Measurements from ENCODE around the gene ADAMTSL1. TPM values are rescaled to one million over a fixed set of nuclear protein-coding genes. Genes with fewer than 3 reads are reported as not detected.

The ADAMTSL1 gene
- total RNA-seq, 2 donors from 2014 or later, result not detected

DNA sequence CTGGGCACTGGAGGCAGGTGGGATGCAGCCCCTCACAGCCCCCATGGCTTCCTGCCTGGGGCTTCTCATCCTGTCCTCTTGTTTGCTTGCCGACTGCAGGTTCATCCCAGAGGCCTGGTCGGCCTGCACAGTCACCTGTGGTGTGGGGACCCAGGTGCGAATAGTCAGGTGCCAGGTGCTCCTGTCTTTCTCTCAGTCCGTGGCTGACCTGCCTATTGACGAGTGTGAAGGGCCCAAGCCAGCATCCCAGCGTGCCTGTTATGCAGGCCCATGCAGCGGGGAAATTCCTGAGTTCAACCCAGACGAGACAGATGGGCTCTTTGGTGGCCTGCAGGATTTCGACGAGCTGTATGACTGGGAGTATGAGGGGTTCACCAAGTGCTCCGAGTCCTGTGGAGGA lies 232.7 kb downstream of the ADAMTSL1 start:
- no peak for ATAC-seq (replicated peaks in 1 of 2)
- no peak overlapping the region for H3K27ac Mint-ChIP-seq
- peaks cover 2 to 3% of the 10 kb centered on the region in 2 donors for H3K9me3 Mint-ChIP-seq
- no peak overlapping the region for H3K4me3 Mint-ChIP-seq
- H3K4me1 Mint-ChIP-seq (ENCODE audit: low read depth), result no peaks in the 10 kb centered on the region
- no peak for DNase-seq
- H3K27me3 Mint-ChIP-seq (ENCODE audit: low read depth), result no peaks in the 10 kb centered on the region
- H3K36me3 Mint-ChIP-seq (ENCODE audit: insufficient read depth in 2 of 2), result no peaks in the 10 kb centered on the region

DNA sequence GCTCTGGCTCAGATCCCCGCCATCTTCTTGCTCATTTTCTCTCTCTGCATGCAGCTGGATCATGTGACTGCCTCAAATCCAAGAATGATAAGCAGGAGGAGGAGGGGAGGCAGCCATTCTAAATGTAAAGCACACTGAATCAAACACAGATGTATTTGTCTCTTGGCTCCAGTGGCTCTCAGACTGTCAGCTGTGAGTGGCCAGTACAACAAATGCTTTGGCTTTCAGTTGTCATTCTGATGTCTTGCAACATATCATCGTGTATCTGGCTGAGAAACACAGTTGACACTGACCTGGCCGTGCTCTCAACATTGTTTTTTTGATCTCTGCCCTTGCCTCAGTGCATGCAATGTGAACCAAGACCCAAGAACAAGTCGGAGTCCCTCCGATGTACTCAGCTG lies 233.1 kb downstream of the ADAMTSL1 start:
- ATAC-seq (replicated peaks in 1 of 2) (no peak), DNase-seq (no peak)
- H3K27me3 Mint-ChIP-seq (ENCODE audit: low read depth), result no peaks in the 10 kb centered on the region
- H3K36me3 Mint-ChIP-seq (ENCODE audit: insufficient read depth in 2 of 2), result no peaks in the 10 kb centered on the region
- H3K4me3 Mint-ChIP-seq, result no peak overlapping the region
- no peak overlapping the region for H3K27ac Mint-ChIP-seq
- no peaks in the 10 kb centered on the region for H3K9me3 Mint-ChIP-seq
- H3K4me1 Mint-ChIP-seq (ENCODE audit: low read depth), result no peaks in the 10 kb centered on the region

DNA sequence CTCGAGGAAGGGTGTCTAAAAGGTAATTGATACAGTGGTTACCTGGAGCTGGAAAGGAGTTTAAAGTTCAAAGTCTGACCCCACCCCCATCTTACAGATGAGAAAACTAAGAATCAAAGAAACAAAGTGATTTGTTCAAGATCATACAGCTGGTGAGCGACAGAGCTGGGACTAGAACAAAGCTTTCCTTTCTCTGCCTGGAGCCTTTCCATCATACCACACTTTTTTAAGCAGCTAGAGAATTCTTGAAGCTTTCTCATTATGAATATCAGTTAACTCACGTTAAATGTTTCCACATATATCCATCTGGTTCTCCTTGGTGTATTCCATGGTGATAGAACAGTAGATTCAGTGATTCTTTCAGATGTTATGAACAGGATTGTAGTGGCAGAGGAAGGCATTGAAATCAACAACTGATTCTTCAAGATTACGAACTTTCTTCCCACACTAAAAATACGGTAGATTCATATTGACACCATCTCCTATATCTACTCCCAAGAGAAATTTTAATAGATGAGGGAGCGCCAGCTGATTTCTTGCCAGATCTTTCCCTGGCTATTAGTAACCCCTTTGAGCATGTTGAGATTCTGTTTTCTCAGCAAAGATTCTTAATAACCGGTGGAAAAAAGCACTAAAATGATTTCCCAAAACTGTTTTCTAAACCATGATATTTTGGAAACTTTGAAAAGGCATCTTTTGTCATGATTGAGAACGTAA lies 233.7 kb downstream of the ADAMTSL1 start:
- ATAC-seq (replicated peaks in 1 of 2) (no peak), DNase-seq (no peak)
- no peak overlapping the region for H3K4me3 Mint-ChIP-seq
- no peaks in the 10 kb centered on the region for H3K4me1 Mint-ChIP-seq (ENCODE audit: low read depth)
- no peaks in the 10 kb centered on the region for H3K9me3 Mint-ChIP-seq
- H3K27ac Mint-ChIP-seq, result no peak overlapping the region
- H3K27me3 Mint-ChIP-seq (ENCODE audit: low read depth), result no peaks in the 10 kb centered on the region
- H3K36me3 Mint-ChIP-seq (ENCODE audit: insufficient read depth in 2 of 2), result no peaks in the 10 kb centered on the region

DNA sequence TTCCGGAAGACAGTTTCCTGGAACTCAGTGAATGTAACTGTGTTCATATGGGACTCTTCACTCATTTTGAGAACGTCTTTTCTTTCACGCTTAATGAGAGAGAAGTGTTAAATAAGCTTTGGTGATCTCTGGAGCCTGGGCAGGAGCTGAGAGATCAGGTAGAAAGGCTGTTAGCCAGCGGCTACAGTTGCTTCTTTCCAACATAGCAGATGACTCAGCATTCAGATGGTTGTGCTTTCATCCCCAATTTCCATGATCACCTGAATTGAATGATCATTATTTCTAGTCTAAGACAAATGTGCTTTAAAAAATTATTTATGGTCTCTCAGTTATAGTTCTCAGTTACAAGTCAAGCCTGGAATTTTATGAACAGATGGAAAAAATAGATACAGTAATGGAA lies 234.5 kb downstream of the ADAMTSL1 start:
- Mint-ChIP-seq H3K4me1 (ENCODE audit: low read depth) (no peaks in the 10 kb centered on the region), H3K27ac (no peak overlapping the region), H3K36me3 (ENCODE audit: insufficient read depth in 2 of 2) (no peaks in the 10 kb centered on the region), H3K27me3 (ENCODE audit: low read depth) (no peaks in the 10 kb centered on the region), H3K9me3 (no peaks in the 10 kb centered on the region), H3K4me3 (no peak overlapping the region)
- DNase-seq (no peak), ATAC-seq (replicated peaks in 1 of 2) (no peak)

DNA sequence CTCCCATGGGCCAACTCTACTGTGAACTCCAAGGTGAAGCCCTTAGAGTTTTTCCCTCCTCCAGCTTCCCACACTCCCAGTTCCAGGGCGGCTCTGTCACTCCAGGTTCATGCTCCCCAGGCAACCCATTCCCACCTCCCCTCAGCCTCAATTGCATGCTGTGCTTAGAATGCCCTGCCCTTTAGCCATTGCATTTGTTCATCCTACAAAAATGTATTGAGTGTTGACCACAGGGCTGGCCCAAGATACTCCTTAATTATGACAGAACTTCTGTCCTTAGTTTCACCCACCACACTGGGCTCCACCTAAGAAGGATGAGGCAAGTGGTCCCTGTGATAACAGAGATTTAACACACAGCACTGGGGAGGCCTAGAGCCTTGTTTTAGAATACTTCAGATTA lies 236.1 kb downstream of the ADAMTSL1 start:
- Mint-ChIP-seq H3K27ac (no peak overlapping the region), H3K27me3 (ENCODE audit: low read depth) (no peaks in the 10 kb centered on the region), H3K9me3 (no peaks in the 10 kb centered on the region), H3K4me1 (ENCODE audit: low read depth) (no peaks in the 10 kb centered on the region), H3K36me3 (ENCODE audit: insufficient read depth in 2 of 2) (no peaks in the 10 kb centered on the region), H3K4me3 (no peak overlapping the region)
- ATAC-seq (replicated peaks in 1 of 2) (no peak), DNase-seq (no peak)

DNA sequence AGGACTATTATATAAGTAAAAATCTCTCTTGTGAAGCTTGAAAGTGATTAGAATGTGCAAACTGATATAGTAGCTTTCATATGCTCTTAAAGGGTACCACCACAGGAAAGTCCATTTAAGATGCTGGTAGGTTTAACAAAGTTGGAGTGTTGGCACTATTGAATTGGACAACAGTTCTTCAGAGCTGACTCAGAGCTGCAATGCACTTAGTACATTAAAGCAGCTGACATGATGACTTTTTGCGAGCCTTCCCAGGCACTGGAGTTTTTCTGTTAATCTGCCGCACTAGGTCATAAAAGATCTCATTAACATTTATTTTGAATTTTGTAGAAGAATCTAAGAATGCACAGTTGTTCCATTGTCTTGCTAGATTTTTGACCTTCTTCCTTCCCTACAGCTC lies 243.8 kb downstream of the ADAMTSL1 start:
- Mint-ChIP-seq H3K27me3 (ENCODE audit: low read depth) (no peaks in the 10 kb centered on the region), H3K27ac (no peak overlapping the region), H3K4me1 (ENCODE audit: low read depth) (no peaks in the 10 kb centered on the region), H3K36me3 (ENCODE audit: insufficient read depth in 2 of 2) (no peaks in the 10 kb centered on the region), H3K9me3 (no peaks in the 10 kb centered on the region), H3K4me3 (no peak overlapping the region)
- DNase-seq, result no peak
- no peak for ATAC-seq (replicated peaks in 1 of 2)

DNA sequence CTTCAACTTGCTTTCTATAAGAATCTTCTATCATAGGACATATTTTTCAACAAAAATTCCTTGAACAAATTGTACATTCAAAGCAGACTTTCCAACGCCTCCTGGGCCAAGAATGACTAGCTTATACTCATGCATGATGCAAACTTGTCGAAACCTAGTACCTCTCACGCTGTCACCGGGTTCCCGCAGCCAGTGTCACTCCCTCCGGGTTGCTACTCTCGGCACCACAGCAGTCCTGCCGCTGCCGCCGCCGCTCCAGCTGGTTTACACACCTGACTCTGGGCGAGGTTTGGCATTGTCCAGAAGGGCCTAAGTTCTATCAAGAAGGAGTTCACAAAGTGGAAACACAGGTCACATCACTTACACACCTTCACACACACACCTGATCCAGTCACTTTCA lies 244.4 kb downstream of the ADAMTSL1 start:
- H3K4me1 Mint-ChIP-seq (ENCODE audit: low read depth), result no peaks in the 10 kb centered on the region
- ATAC-seq (replicated peaks in 1 of 2), result no peak
- no peaks in the 10 kb centered on the region for H3K9me3 Mint-ChIP-seq
- no peak overlapping the region for H3K4me3 Mint-ChIP-seq
- no peaks in the 10 kb centered on the region for H3K27me3 Mint-ChIP-seq (ENCODE audit: low read depth)
- H3K36me3 Mint-ChIP-seq (ENCODE audit: insufficient read depth in 2 of 2), result no peaks in the 10 kb centered on the region
- no peak for DNase-seq
- H3K27ac Mint-ChIP-seq, result no peak overlapping the region

DNA sequence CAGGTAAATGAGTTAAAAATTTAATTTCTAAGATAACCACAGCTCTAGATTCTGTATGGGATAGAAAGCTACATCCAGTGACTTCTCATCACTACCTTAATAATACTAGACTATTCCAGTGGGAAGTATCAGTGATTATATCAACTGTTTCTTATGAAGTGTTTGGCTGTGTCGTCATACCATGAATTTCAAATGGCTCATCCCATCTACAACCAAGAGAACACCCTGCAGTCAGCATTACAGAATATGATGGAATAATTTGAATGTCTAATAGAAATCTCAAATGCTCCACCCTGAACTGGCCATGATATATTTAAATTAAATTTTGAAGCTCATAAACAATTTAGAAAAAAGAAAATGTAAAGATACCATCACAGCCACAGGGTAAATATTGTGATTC lies 245.0 kb downstream of the ADAMTSL1 start:
- no peaks in the 10 kb centered on the region for H3K36me3 Mint-ChIP-seq (ENCODE audit: insufficient read depth in 2 of 2)
- no peak overlapping the region for H3K4me3 Mint-ChIP-seq
- H3K9me3 Mint-ChIP-seq, result no peaks in the 10 kb centered on the region
- ATAC-seq (replicated peaks in 1 of 2) (no peak), DNase-seq (no peak)
- no peak overlapping the region for H3K27ac Mint-ChIP-seq
- H3K27me3 Mint-ChIP-seq (ENCODE audit: low read depth), result no peaks in the 10 kb centered on the region
- no peaks in the 10 kb centered on the region for H3K4me1 Mint-ChIP-seq (ENCODE audit: low read depth)

DNA sequence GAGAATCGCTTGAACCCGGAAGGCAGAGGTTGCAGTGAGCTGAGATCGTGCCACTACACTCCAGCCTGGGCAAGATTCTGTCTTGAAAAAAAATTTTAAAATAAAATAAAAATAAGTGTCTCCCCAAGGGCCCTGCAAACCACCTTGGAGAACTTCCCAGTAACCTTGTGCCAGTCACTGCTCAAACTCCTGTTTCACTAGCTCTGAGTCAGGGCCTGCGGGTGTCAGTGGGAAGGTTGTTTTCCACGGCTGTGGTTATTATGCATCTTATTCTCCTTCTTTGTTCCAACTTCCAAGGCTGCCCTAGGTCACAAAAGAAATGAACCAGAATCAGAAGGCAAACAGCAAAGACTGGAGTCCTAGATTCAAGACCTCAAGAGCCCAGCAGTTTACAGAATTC lies 246.7 kb downstream of the ADAMTSL1 start:
- Mint-ChIP-seq H3K27ac (no peak overlapping the region), H3K9me3 (no peaks in the 10 kb centered on the region), H3K27me3 (ENCODE audit: low read depth) (no peaks in the 10 kb centered on the region), H3K4me1 (ENCODE audit: low read depth) (no peaks in the 10 kb centered on the region), H3K4me3 (no peak overlapping the region), H3K36me3 (ENCODE audit: insufficient read depth in 2 of 2) (no peaks in the 10 kb centered on the region)
- ATAC-seq (replicated peaks in 1 of 2) (no peak), DNase-seq (no peak)

DNA sequence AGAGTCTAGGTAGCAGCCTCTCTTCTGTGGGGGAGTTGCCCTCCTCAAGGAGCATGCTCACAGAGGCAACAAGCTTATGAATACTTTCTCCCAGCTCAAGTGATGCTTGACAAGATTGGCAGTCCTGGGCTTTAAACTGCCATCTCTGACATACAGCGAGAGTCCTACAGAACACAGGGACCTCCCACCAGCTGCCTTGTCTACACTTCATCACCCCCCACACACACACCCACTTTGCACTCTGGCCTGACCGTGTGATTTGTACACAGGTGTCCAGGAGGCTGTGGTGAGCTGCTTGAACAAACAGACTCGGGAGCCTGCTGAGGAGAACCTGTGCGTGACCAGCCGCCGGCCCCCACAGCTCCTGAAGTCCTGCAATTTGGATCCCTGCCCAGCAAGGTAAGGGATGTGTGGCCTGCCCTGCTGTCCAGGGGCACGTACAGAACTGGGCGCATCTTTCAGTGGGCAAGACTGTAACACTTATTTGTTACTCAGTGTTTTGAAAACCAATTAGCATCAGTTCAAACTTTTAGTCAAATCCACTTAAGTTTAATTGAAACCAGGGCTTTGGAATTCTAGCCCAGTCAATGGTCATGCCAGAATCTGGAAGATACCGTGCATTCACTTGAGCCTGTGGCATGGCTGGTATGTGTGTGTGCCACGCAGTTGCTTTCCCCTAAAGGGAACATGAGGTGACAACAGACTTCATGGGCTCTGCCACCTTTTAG lies 247.5 kb downstream of the ADAMTSL1 start:
- H3K27me3 Mint-ChIP-seq (ENCODE audit: low read depth), result no peaks in the 10 kb centered on the region
- no peak overlapping the region for H3K27ac Mint-ChIP-seq
- no peaks in the 10 kb centered on the region for H3K4me1 Mint-ChIP-seq (ENCODE audit: low read depth)
- H3K36me3 Mint-ChIP-seq (ENCODE audit: insufficient read depth in 2 of 2), result no peaks in the 10 kb centered on the region
- ATAC-seq (replicated peaks in 1 of 2) (no peak), DNase-seq (no peak)
- H3K9me3 Mint-ChIP-seq, result no peaks in the 10 kb centered on the region
- H3K4me3 Mint-ChIP-seq, result no peak overlapping the region

DNA sequence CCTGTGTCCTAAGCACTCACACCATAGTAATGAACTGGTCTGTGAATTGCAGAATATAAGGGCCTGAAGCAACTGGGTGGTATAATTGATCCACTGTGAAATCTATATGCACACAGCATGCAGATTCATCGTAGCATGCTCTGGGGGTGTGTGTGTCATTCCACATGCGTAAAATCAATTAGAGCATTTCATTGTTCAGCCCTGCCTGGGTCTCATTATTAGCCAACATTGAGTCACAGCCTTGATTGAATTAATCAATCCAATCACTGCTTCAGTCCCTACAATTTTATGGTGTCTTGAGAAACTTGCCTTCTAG lies 248.0 kb downstream of the ADAMTSL1 start:
- H3K4me3 Mint-ChIP-seq, result no peak overlapping the region
- no peak overlapping the region for H3K27ac Mint-ChIP-seq
- DNase-seq, result no peak
- no peaks in the 10 kb centered on the region for H3K27me3 Mint-ChIP-seq (ENCODE audit: low read depth)
- no peaks in the 10 kb centered on the region for H3K9me3 Mint-ChIP-seq
- no peaks in the 10 kb centered on the region for H3K36me3 Mint-ChIP-seq (ENCODE audit: insufficient read depth in 2 of 2)
- H3K4me1 Mint-ChIP-seq (ENCODE audit: low read depth), result no peaks in the 10 kb centered on the region
- ATAC-seq (replicated peaks in 1 of 2), result no peak

DNA sequence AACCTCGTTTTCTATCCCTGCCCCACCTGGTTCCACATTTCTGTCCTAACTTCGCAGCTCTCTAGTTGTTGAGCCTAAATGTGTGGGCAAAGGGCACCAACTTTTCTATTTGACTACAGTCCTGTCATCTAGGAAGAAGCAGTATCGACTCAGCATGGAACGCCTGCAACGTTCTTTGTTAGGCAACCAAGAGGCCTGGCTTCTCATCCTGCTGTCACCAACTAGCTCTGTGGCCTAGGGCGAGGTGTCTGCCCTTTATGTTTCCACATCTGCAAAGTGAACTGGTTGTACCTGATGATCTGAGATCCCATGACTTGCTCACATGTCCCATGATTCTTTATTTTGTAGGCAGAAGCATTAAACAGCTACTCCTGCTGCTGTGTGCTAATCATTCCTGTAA lies 248.9 kb downstream of the ADAMTSL1 start:
- H3K27ac Mint-ChIP-seq, result no peak overlapping the region
- H3K4me1 Mint-ChIP-seq (ENCODE audit: low read depth), result no peaks in the 10 kb centered on the region
- DNase-seq (no peak), ATAC-seq (replicated peaks in 1 of 2) (no peak)
- no peaks in the 10 kb centered on the region for H3K36me3 Mint-ChIP-seq (ENCODE audit: insufficient read depth in 2 of 2)
- H3K4me3 Mint-ChIP-seq, result no peak overlapping the region
- H3K9me3 Mint-ChIP-seq, result no peaks in the 10 kb centered on the region
- no peaks in the 10 kb centered on the region for H3K27me3 Mint-ChIP-seq (ENCODE audit: low read depth)

DNA sequence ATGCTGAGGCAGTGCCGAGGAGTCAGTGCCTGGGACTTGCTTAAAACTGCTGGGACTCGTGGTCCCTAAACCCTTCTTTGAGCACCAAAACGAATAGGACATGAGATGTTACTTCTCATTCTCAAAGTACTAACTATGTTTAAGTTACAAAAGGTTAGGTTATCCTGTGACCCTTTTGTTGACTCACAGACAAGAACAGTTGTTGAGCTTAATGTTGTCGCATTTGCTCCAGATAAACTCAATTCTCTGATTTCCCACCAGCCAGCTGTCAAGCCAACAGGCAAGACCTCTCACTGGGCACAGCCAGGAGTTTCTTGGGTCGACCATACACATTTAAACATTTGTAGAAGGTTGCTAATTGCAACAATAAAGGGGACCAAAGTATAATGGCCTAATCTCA lies 249.4 kb downstream of the ADAMTSL1 start:
- Mint-ChIP-seq H3K9me3 (no peaks in the 10 kb centered on the region), H3K4me1 (ENCODE audit: low read depth) (no peaks in the 10 kb centered on the region), H3K36me3 (ENCODE audit: insufficient read depth in 2 of 2) (no peaks in the 10 kb centered on the region), H3K4me3 (no peak overlapping the region), H3K27me3 (ENCODE audit: low read depth) (no peaks in the 10 kb centered on the region), H3K27ac (no peak overlapping the region)
- DNase-seq (no peak), ATAC-seq (replicated peaks in 1 of 2) (no peak)

DNA sequence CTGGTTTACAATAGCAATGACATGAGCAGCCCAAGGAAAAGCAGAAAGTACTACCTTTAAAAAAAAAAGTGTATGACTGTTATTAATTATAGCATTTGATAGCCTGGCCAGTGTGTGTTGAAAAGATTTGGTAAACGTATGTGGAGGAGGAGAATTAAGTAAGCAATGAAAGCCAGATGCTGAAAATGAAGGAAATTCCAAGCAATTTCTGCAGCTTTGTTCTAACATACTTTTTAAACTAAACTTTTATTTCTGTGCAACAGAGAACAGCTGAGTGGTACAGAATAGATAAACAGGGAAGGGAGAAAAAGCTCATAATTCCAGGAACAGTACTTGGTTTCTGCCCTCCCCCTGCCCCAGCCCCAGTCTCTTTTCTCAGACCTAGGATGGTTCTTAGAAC lies 252.6 kb downstream of the ADAMTSL1 start:
- Mint-ChIP-seq H3K36me3 (ENCODE audit: insufficient read depth in 2 of 2) (no peaks in the 10 kb centered on the region), H3K27me3 (ENCODE audit: low read depth) (no peaks in the 10 kb centered on the region), H3K27ac (no peak overlapping the region), H3K4me1 (ENCODE audit: low read depth) (no peaks in the 10 kb centered on the region), H3K9me3 (no peaks in the 10 kb centered on the region), H3K4me3 (no peak overlapping the region)
- no peak for ATAC-seq (replicated peaks in 1 of 2)
- no peak for DNase-seq
